Measurements from ENCODE around the gene VPS33B.

GRCh38 chr15:91021516-91022074 is 799 bp downstream of the VPS33B start:
- TF ChIP-seq CTCF (IDR thresholded peaks at IDR 0.05; ENCODE audit: insufficient read depth, low read length, poor library complexity, severe bottlenecking) (no peak), EZH2phosphoT487 (conservative IDR thresholded peaks at IDR 0.05; ENCODE audit: low read length) (no peak)

Data from SU-DHL-6 (cell line).